ENCODE results near the gene CUL5. TPM values are rescaled to one million over a fixed set of nuclear protein-coding genes. Genes with fewer than 3 reads are reported as not detected.

Gene CUL5
- total RNA-seq (2014; rRNA removed; shearing (Covaris generic)), result 24.4 and 37.5 TPM in 2 replicates
- polyA plus RNA-seq (2016; fragmentation: Nextera tagmentation; extraction: Ambion mirVana), result 29.5 and 31.3 TPM in 2 replicates

DNA sequence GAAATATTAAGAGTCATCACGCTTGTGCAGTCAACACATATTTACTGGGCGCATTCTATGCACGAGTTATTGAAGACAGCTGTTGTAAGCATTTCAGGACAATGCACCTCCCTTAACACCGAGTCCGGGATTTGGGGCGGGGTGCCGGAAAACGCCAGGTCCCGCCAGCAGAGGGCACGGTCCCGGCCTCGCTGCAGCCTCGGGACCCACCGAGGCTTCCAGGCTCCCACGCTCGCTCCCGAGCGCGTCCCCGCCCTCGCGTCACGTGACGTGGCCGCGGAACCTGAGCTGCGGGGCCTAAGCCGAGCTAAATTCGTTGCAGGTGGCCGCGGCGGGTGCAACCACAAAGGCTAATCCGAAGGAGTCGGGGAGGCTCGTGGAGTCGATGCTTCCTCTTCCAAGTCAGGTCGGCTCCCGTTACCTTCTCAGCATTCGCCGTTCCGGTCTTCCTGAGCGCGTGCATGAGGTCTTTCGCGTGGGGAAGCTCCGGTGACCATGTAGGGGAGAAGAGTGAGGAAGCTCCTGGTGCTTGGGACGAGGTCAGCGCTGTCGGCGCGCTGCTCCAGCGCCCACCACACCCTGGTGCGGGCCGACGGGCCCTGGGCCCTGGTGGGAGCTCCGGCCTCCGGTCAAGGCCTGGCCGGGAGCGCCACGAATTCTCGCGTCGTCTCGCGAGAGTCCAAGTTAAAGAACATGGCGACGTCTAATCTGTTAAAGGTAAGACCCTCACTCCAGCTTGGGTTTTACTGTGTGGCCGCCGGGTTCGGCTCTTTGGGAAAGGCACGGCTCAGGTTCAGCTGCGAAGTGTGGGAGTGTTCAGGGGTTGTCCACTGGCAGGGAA lies at the start of gene CUL5:
Gene CUL5, plus strand, starts transcription at position 243 of the 841 bp plus-strand sequence. Its CDS starts 451 bp downstream, at position 694.
- Histone ChIP-seq H2AFZ (peak within 1 kb of the TSS; percentile 95), H3K27me3 (replicated peaks; ENCODE audit: insufficient read depth) (no peaks in the 10 kb centered on the region), H3F3A (ENCODE audit: insufficient read depth) (no peaks in the 10 kb centered on the region; the same call in 1 of the 2 replicates), H3K4me3 (peak within 1 kb of the TSS; percentile 84), H3K27ac (peak within 1 kb of the TSS; percentile 97), H3K9ac (peak within 1 kb of the TSS; percentile 99), H3K9me2 (ENCODE audit: insufficient read depth) (no peaks in the 10 kb centered on the region), H3K36me3 (ENCODE audit: low read depth) (peaks cover 1% of the 10 kb centered on the region; the same call in 1 of the 2 replicates), H3K4me2 (ENCODE audit: unreplicated experiment) (peak within 1 kb of the TSS; percentile 89), H3K9me3 (ENCODE audit: low read depth) (no peaks in the 10 kb centered on the region), H4K20me1 (ENCODE audit: insufficient read depth) (peaks cover 16% of the 10 kb centered on the region), H3K4me1 (ENCODE audit: insufficient read depth) (peaks cover 29% of the 10 kb centered on the region), H3K79me2 (ENCODE audit: insufficient read depth) (peaks cover 47% of the 10 kb centered on the region)
- DNase-seq, result peak; percentile 97
- in situ Hi-C loops (cut with MboI), result no loop called here
- TF ChIP-seq EZH2 (IDR thresholded peaks at IDR 0.05; ENCODE audit: insufficient read depth, poor library complexity, severe bottlenecking) (no peak), EZH2phosphoT487 (IDR thresholded peaks at IDR 0.05; ENCODE audit: insufficient read depth, low read depth) (no peak)
- 0 to 1% methylated on average over 69 to 72 of the region's 72 CpGs for WGBS, 2 experiments (ENCODE audit: low coverage in 1 of 2, low lambda C conversion rate in 2 of 2, missing lambda C conversion rate in 2 of 2)

DNA sequence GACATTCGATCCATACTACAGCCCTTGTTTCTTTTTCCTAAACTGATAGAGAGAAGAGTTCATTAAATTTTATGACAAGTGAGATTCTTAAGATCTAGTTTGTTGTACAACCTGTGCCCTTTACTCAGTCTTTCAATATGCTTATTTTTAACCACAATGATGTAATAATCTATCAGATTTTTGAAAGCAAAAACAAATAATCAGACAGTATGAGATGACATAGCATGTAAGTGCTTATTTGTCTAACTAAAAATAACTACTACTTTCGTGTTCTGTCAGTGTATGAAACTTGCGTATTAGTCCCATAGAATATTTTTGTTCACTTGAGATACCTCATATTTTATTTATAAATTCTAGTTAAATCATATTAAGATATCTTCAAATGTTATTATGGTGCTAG lies 47.2 kb upstream of the CUL5 start:
- 49 to 50% methylated on average over 3 of the region's 3 CpGs for WGBS, 2 experiments (ENCODE audit: low coverage in 1 of 2, low lambda C conversion rate in 2 of 2, missing lambda C conversion rate in 2 of 2)
- no peak for DNase-seq
- Histone ChIP-seq H3K79me2 (ENCODE audit: insufficient read depth) (no peaks in the 10 kb centered on the region), H3K4me1 (ENCODE audit: insufficient read depth) (no peaks in the 10 kb centered on the region), H3K9me3 (ENCODE audit: low read depth) (no peaks in the 10 kb centered on the region), H3K4me2 (ENCODE audit: unreplicated experiment) (no peak overlapping the region), H3F3A (ENCODE audit: insufficient read depth) (no peaks in the 10 kb centered on the region), H3K9me2 (ENCODE audit: insufficient read depth) (no peaks in the 10 kb centered on the region), H3K9ac (no peak overlapping the region), H3K4me3 (no peak overlapping the region), H2AFZ (no peak overlapping the region), H4K20me1 (ENCODE audit: insufficient read depth) (no peaks in the 10 kb centered on the region), H3K36me3 (ENCODE audit: low read depth) (no peaks in the 10 kb centered on the region), H3K27ac (no peak overlapping the region), H3K27me3 (replicated peaks; ENCODE audit: insufficient read depth) (peaks cover 36% of the 10 kb centered on the region)
- TF ChIP-seq EZH2phosphoT487 (IDR thresholded peaks at IDR 0.05; ENCODE audit: insufficient read depth, low read depth) (no peak), EZH2 (IDR thresholded peaks at IDR 0.05; ENCODE audit: insufficient read depth, poor library complexity, severe bottlenecking) (no peak)
- in situ Hi-C loops (cut with MboI), result no loop called here

DNA sequence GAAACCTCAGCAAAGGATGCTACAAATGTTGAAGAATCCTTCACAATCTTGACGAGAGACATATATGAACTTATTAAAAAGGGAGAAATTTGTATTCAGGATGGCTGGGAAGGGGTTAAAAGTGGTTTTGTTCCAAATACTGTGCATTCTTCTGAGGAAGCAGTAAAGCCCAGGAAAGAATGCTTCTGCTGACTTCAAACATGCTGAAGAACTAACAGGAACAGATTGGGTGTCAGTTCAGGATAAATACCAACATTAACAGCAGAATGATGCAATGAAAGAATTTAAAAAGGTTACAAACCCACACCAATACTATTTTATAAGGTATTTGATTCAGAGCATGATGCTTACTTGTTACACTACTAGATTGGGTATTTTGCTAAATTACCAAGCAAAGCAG lies 46.5 kb upstream of the CUL5 start:
- DNase-seq, result no peak
- Histone ChIP-seq H3K4me2 (ENCODE audit: unreplicated experiment) (no peak overlapping the region), H3K27ac (no peak overlapping the region), H3K9me2 (ENCODE audit: insufficient read depth) (no peaks in the 10 kb centered on the region), H3F3A (ENCODE audit: insufficient read depth) (no peaks in the 10 kb centered on the region), H3K4me3 (no peak overlapping the region), H3K4me1 (ENCODE audit: insufficient read depth) (no peaks in the 10 kb centered on the region), H3K9ac (no peak overlapping the region), H3K79me2 (ENCODE audit: insufficient read depth) (no peaks in the 10 kb centered on the region), H3K36me3 (ENCODE audit: low read depth) (no peaks in the 10 kb centered on the region), H2AFZ (no peak overlapping the region), H3K9me3 (ENCODE audit: low read depth) (no peaks in the 10 kb centered on the region), H3K27me3 (replicated peaks; ENCODE audit: insufficient read depth) (peaks cover 36% of the 10 kb centered on the region), H4K20me1 (ENCODE audit: insufficient read depth) (no peaks in the 10 kb centered on the region)
- in situ Hi-C loops (cut with MboI), result no loop called here
- 35 to 42% methylated on average over 1 of the region's 1 CpG for WGBS, 2 experiments (ENCODE audit: low coverage in 1 of 2, low lambda C conversion rate in 2 of 2, missing lambda C conversion rate in 2 of 2)
- no peak for TF ChIP-seq EZH2 (IDR thresholded peaks at IDR 0.05; ENCODE audit: insufficient read depth, poor library complexity, severe bottlenecking)

DNA sequence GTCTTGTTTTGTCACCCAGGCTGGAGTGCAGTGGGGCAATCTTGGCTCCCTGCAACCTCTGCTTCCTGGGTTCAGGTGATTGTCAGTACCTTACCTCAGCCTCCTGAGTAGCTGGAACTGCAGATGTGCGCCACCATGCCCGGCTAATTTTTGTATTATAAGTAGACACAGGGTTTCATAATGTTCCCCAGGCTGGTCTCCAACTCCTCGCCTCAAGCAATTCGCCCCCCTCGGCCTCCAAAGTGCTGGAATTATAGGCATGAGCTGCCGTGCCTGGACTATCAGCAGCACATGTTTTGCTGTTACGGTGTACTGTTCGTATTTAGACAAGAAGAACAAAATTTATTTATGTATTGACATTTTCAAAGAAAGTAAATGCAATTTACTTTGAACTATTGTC lies 45.6 kb upstream of the CUL5 start:
- no peaks in the 10 kb centered on the region for H3K9me3 ChIP-seq (ENCODE audit: low read depth)
- 37 to 42% methylated on average over 8 of the region's 8 CpGs for WGBS, 2 experiments (ENCODE audit: low coverage in 1 of 2, low lambda C conversion rate in 2 of 2, missing lambda C conversion rate in 2 of 2)
- in situ Hi-C loops (cut with MboI), result no loop called here

More for the DNA sequence above, 45.6 kb upstream of the CUL5 start:
- H3K4me3 ChIP-seq, result no peak overlapping the region
- H3K9me2 ChIP-seq (ENCODE audit: insufficient read depth), result no peaks in the 10 kb centered on the region
- no peak overlapping the region for H3K4me2 ChIP-seq (ENCODE audit: unreplicated experiment)
- DNase-seq, result no peak
- TF ChIP-seq EZH2phosphoT487 (IDR thresholded peaks at IDR 0.05; ENCODE audit: insufficient read depth, low read depth), result no peak
- no peak for TF ChIP-seq EZH2 (IDR thresholded peaks at IDR 0.05; ENCODE audit: insufficient read depth, poor library complexity, severe bottlenecking)
- H3K36me3 ChIP-seq (ENCODE audit: low read depth), result no peaks in the 10 kb centered on the region
- no peak overlapping the region for H3K27ac ChIP-seq
- H3K9ac ChIP-seq, result no peak overlapping the region
- H3K4me1 ChIP-seq (ENCODE audit: insufficient read depth), result no peaks in the 10 kb centered on the region
- no peaks in the 10 kb centered on the region for H4K20me1 ChIP-seq (ENCODE audit: insufficient read depth)
- H3K79me2 ChIP-seq (ENCODE audit: insufficient read depth), result no peaks in the 10 kb centered on the region
- no peak overlapping the region for H2AFZ ChIP-seq
- H3K27me3 ChIP-seq (replicated peaks; ENCODE audit: insufficient read depth), result peaks cover 32% of the 10 kb centered on the region
- no peaks in the 10 kb centered on the region for H3F3A ChIP-seq (ENCODE audit: insufficient read depth)

All from GM23248 (cell line).